ENCODE results near the gene GNAI3.
A peak's percentile ranks its signal among the peaks of the same experiment; 100 is the strongest.

Gene GNAI3

GRCh38 chr1:109603229-109603628, 54.8 kb downstream of the GNAI3 start:
- DNase-seq: no peak

GRCh38 chr1:109605381-109605780, 57.0 kb downstream of the GNAI3 start:
- peak in 2 of 3 donors; percentile 33 to 51 for DNase-seq

- no peak for DNase-seq
Measured at GRCh38 chr1:109609881-109610280, 61.5 kb downstream of the GNAI3 start.

- no peak for DNase-seq
Measured at GRCh38 chr1:109610609-109611307, 62.3 kb downstream of the GNAI3 start.

GRCh38 chr1:109611308-109611990, 63.0 kb downstream of the GNAI3 start:
- no peak for DNase-seq

GRCh38 chr1:109613361-109614147, 65.1 kb downstream of the GNAI3 start:
- DNase-seq: no peak

GRCh38 chr1:109615879-109616278, 67.5 kb downstream of the GNAI3 start:
- peak; percentile 91 to 97 (median 94) for DNase-seq

- peak; percentile 86 to 94 (median 90) for DNase-seq
Measured at GRCh38 chr1:109616391-109616790, 68.0 kb downstream of the GNAI3 start.

- peak; percentile 88 to 96 (median 95) for DNase-seq
Measured at GRCh38 chr1:109617291-109617801, 68.9 kb downstream of the GNAI3 start.

- peak; percentile 77 to 86 (median 79) for DNase-seq
Measured at GRCh38 chr1:109618661-109619575, 70.5 kb downstream of the GNAI3 start.

GRCh38 chr1:109619576-109620400, 71.4 kb downstream of the GNAI3 start, which contains the start of the genes AMPD2 and GNAT2:
TSS of gene AMPD2 (plus strand) at chr1:109619837. CDS start at chr1:109621176, 1,339 bp downstream.
TSS of gene GNAT2 (minus strand) at chr1:109619616. CDS start at chr1:109612870, 6,746 bp downstream.
- DNase-seq: peak; percentile 95 to 97 (median 97)

GRCh38 chr1:109620401-109620791, 72.0 kb downstream of the GNAI3 start:
- peak; percentile 50 to 73 (median 58) for DNase-seq

GRCh38 chr1:109620841-109621286, 72.4 kb downstream of the GNAI3 start:
- DNase-seq: peak; percentile 94 to 97 (median 94)

GRCh38 chr1:109621379-109622136, 73.1 kb downstream of the GNAI3 start:
- DNase-seq: peak in 2 of 3 donors; percentile 42 to 48

GRCh38 chr1:109622137-109622892, 73.9 kb downstream of the GNAI3 start:
- no peak for DNase-seq

- DNase-seq: peak in 1 of 3 donors; percentile 32
Measured at GRCh38 chr1:109622895-109623294, 74.5 kb downstream of the GNAI3 start.

GRCh38 chr1:109623601-109624161, 75.3 kb downstream of the GNAI3 start:
- no peak for DNase-seq

GRCh38 chr1:109624201-109625010, 76.0 kb downstream of the GNAI3 start:
- DNase-seq: peak in 1 of 3 donors; percentile 31

Data from suppressor macrophage treated with lipopolysaccharide for 1 hour (primary cell).